Karpas-422 (cell line): ENCODE data around the gene IL36A. TPM values are rescaled to one million over a fixed set of nuclear protein-coding genes. Genes with fewer than 3 reads are reported as not detected.

Source experiments
- DNase-seq: peaks from one replicate; pipeline ENCODE4 v3.0.0-alpha.2; 2015
- H2AFZ ChIP-seq: fragments of 200-600 bp; sonication (generic); 2 replicates; pipeline ENCODE4 v1.6.1; 2014; ENCODE audit warnings: antibody characterized with exemption, low read length, mixed read lengths
- H3K27ac ChIP-seq: fragments of 200-600 bp; sonication (generic); 2 replicates; pipeline ENCODE4 v1.5.1; 2014; ENCODE audit warnings: mild to moderate bottlenecking, low read length, moderate library complexity
- H3K27me3 ChIP-seq: fragments of 200-600 bp; sonication (generic); 2 replicates; pipeline ENCODE4 v1.6.1; 2014; ENCODE audit warnings: low read length, mixed read lengths
- H3K36me3 ChIP-seq: fragments of 200-600 bp; sonication (generic); 2 replicates; pipeline ENCODE4 v1.6.1; 2014; ENCODE audit warnings: low read length, mixed read lengths; ENCODE audit not compliant: insufficient read depth
- H3K4me1 ChIP-seq: fragments of 200-600 bp; sonication (generic); 2 replicates; pipeline ENCODE4 v1.6.1; 2014; ENCODE audit warnings: mild to moderate bottlenecking, low read length, mixed read lengths
- H3K4me2 ChIP-seq: fragments of 200-600 bp; sonication (generic); 2 replicates; pipeline ENCODE4 v1.6.1; 2014; ENCODE audit warnings: low read length, low read depth, mild to moderate bottlenecking; ENCODE audit not compliant: poor library complexity, severe bottlenecking
- H3K4me3 ChIP-seq: fragments of 200-600 bp; sonication (generic); 2 replicates; pipeline ENCODE4 v1.5.1; 2014; ENCODE audit warnings: mild to moderate bottlenecking, antibody characterized with exemption, low read length, mixed read lengths
- H3K79me2 ChIP-seq: fragments of 200-600 bp; sonication (generic); 2 replicates; pipeline ENCODE4 v1.6.1; 2014; ENCODE audit warnings: mild to moderate bottlenecking, low read length, mixed read lengths
- H3K9ac ChIP-seq: fragments of 200-600 bp; sonication (generic); 2 replicates; pipeline ENCODE4 v1.6.0; 2014; ENCODE audit warnings: low read length
- H3K9me2 ChIP-seq: fragments of 200-600 bp; sonication (generic), shearing (Covaris generic); replicated peaks from 2 replicates; pipeline ENCODE4 v1.6.0; 2014; ENCODE audit warnings: mild to moderate bottlenecking, low read length, moderate library complexity; ENCODE audit not compliant: insufficient read depth
- H3K9me3 ChIP-seq: fragments of 300-700, 200-600 bp; sonication (generic); 2 replicates; pipeline ENCODE4 v1.6.1; 2014; ENCODE audit warnings: low read length, mixed read lengths
- H4K20me1 ChIP-seq: fragments of 200-600 bp; sonication (generic); 2 replicates; pipeline ENCODE4 v1.6.1; 2014; ENCODE audit warnings: mild to moderate bottlenecking, antibody characterized with exemption, low read length, low read depth; ENCODE audit not compliant: insufficient read depth
- total RNA-seq: library from RNA; depleted of rRNA; stranded (reverse); fragments of >200 nt; shearing (Covaris generic); gene quantifications from 2 replicates; pipeline ENCODE4 v1.2.3, GENCODE V29; 2014; ENCODE audit warnings: low replicate concordance

Gene IL36A
- total RNA-seq, 1 experiment from 2014 or later, result not detected

GRCh38 chr2:113024764-113025163 is 19.5 kb downstream of the IL36A start:
- Histone ChIP-seq H3K4me2 (no peak overlapping the region), H3K27ac (no peak overlapping the region), H3K9me3 (no peaks in the 10 kb centered on the region), H3K4me3 (no peak overlapping the region), H3K9ac (no peak overlapping the region), H3K9me2 (no peaks in the 10 kb centered on the region), H2AFZ (no peak overlapping the region), H3K4me1 (peaks cover 18% of the 10 kb centered on the region), H3K79me2 (no peaks in the 10 kb centered on the region), H3K36me3 (no peaks in the 10 kb centered on the region), H3K27me3 (no peaks in the 10 kb centered on the region), H4K20me1 (peaks cover 7% of the 10 kb centered on the region)
- no peak for DNase-seq

GRCh38 chr2:113025737-113026136 is 20.5 kb downstream of the IL36A start:
- H3K9ac ChIP-seq, result no peak overlapping the region
- no peak overlapping the region for H3K27ac ChIP-seq
- H3K79me2 ChIP-seq, result no peaks in the 10 kb centered on the region
- no peaks in the 10 kb centered on the region for H3K36me3 ChIP-seq
- peak overlapping the region; percentile 55 for H3K4me2 ChIP-seq
- H4K20me1 ChIP-seq, result peaks cover 9% of the 10 kb centered on the region
- H2AFZ ChIP-seq, result no peak overlapping the region
- H3K9me2 ChIP-seq, result no peaks in the 10 kb centered on the region
- H3K9me3 ChIP-seq, result no peaks in the 10 kb centered on the region
- H3K4me1 ChIP-seq, result peaks cover 18% of the 10 kb centered on the region
- peak; percentile 86 for DNase-seq
- H3K4me3 ChIP-seq, result peak overlapping the region; percentile 30; the same call in 1 of the 2 replicates
- no peaks in the 10 kb centered on the region for H3K27me3 ChIP-seq

GRCh38 chr2:113027691-113028090 is 22.4 kb downstream of the IL36A start:
- Histone ChIP-seq H3K9me2 (no peaks in the 10 kb centered on the region), H3K9ac (no peak overlapping the region), H3K4me3 (no peak overlapping the region), H3K9me3 (no peaks in the 10 kb centered on the region), H3K27me3 (no peaks in the 10 kb centered on the region), H3K79me2 (no peaks in the 10 kb centered on the region), H3K4me1 (peaks cover 18% of the 10 kb centered on the region), H4K20me1 (peaks cover 9% of the 10 kb centered on the region), H3K36me3 (no peaks in the 10 kb centered on the region), H2AFZ (no peak overlapping the region), H3K4me2 (no peak overlapping the region), H3K27ac (no peak overlapping the region)
- DNase-seq, result no peak

- H3K9ac ChIP-seq, result no peak overlapping the region
- no peaks in the 10 kb centered on the region for H3K9me2 ChIP-seq
- H3K36me3 ChIP-seq, result no peaks in the 10 kb centered on the region
- peaks cover 9% of the 10 kb centered on the region for H4K20me1 ChIP-seq
- no peaks in the 10 kb centered on the region for H3K79me2 ChIP-seq
- H3K4me2 ChIP-seq, result no peak overlapping the region
- H3K4me3 ChIP-seq, result no peak overlapping the region
- H3K27me3 ChIP-seq, result no peaks in the 10 kb centered on the region
- peaks cover 18% of the 10 kb centered on the region for H3K4me1 ChIP-seq
- no peak overlapping the region for H2AFZ ChIP-seq
- no peaks in the 10 kb centered on the region for H3K9me3 ChIP-seq
- DNase-seq, result no peak
- H3K27ac ChIP-seq, result no peak overlapping the region
These were observed 22.9 kb downstream of the IL36A start for GRCh38 chr2:113028112-113028511.

GRCh38 chr2:113032737-113033136 is 27.5 kb downstream of the IL36A start:
- H4K20me1 ChIP-seq, result 0 out of 2 replicates have a peak, but pooled peaks cover 2% of the 10 kb centered on the region
- H2AFZ ChIP-seq, result no peak overlapping the region
- no peak overlapping the region for H3K9ac ChIP-seq
- H3K4me3 ChIP-seq, result no peak overlapping the region
- no peaks in the 10 kb centered on the region for H3K79me2 ChIP-seq
- no peak overlapping the region for H3K4me2 ChIP-seq
- H3K4me1 ChIP-seq, result no peaks in the 10 kb centered on the region
- H3K27ac ChIP-seq, result no peak overlapping the region
- no peaks in the 10 kb centered on the region for H3K9me3 ChIP-seq
- no peaks in the 10 kb centered on the region for H3K27me3 ChIP-seq
- no peaks in the 10 kb centered on the region for H3K36me3 ChIP-seq
- DNase-seq, result no peak
- no peaks in the 10 kb centered on the region for H3K9me2 ChIP-seq

- no peaks in the 10 kb centered on the region for H3K4me1 ChIP-seq
- H3K9me3 ChIP-seq, result no peaks in the 10 kb centered on the region
- H4K20me1 ChIP-seq, result 0 out of 2 replicates have a peak, but pooled peaks cover 2% of the 10 kb centered on the region
- H3K36me3 ChIP-seq, result no peaks in the 10 kb centered on the region
- H3K4me2 ChIP-seq, result no peak overlapping the region
- no peak overlapping the region for H3K27ac ChIP-seq
- H3K9ac ChIP-seq, result no peak overlapping the region
- no peak for DNase-seq
- no peak overlapping the region for H2AFZ ChIP-seq
- no peaks in the 10 kb centered on the region for H3K27me3 ChIP-seq
- H3K9me2 ChIP-seq, result no peaks in the 10 kb centered on the region
- no peak overlapping the region for H3K4me3 ChIP-seq
- H3K79me2 ChIP-seq, result no peaks in the 10 kb centered on the region
These were observed 28.8 kb downstream of the IL36A start for GRCh38 chr2:113034016-113034415.

- no peak overlapping the region for H3K9ac ChIP-seq
- no peaks in the 10 kb centered on the region for H3K36me3 ChIP-seq
- no peak overlapping the region for H3K27ac ChIP-seq
- no peak overlapping the region for H3K4me2 ChIP-seq
- no peak for DNase-seq
- no peak overlapping the region for H3K4me3 ChIP-seq
- no peak overlapping the region for H2AFZ ChIP-seq
- H3K27me3 ChIP-seq, result no peaks in the 10 kb centered on the region
- H3K9me3 ChIP-seq, result no peaks in the 10 kb centered on the region
- no peaks in the 10 kb centered on the region for H3K4me1 ChIP-seq
- H4K20me1 ChIP-seq, result no peaks in the 10 kb centered on the region
- H3K79me2 ChIP-seq, result no peaks in the 10 kb centered on the region
- no peaks in the 10 kb centered on the region for H3K9me2 ChIP-seq
These were observed 31.5 kb downstream of the IL36A start for GRCh38 chr2:113036763-113037162.

GRCh38 chr2:113038291-113038690 is 33.0 kb downstream of the IL36A start:
- DNase-seq, result no peak
- H2AFZ ChIP-seq, result no peak overlapping the region
- H3K4me1 ChIP-seq, result no peaks in the 10 kb centered on the region
- no peaks in the 10 kb centered on the region for H3K79me2 ChIP-seq
- H3K27me3 ChIP-seq, result no peaks in the 10 kb centered on the region
- no peak overlapping the region for H3K4me3 ChIP-seq
- H3K9ac ChIP-seq, result no peak overlapping the region
- H4K20me1 ChIP-seq, result no peaks in the 10 kb centered on the region
- no peaks in the 10 kb centered on the region for H3K9me2 ChIP-seq
- no peak overlapping the region for H3K4me2 ChIP-seq
- no peaks in the 10 kb centered on the region for H3K36me3 ChIP-seq
- no peaks in the 10 kb centered on the region for H3K9me3 ChIP-seq
- H3K27ac ChIP-seq, result no peak overlapping the region

- Histone ChIP-seq H3K9me2 (no peaks in the 10 kb centered on the region), H3K4me3 (no peak overlapping the region), H2AFZ (no peak overlapping the region), H4K20me1 (no peaks in the 10 kb centered on the region), H3K9ac (no peak overlapping the region), H3K4me1 (no peaks in the 10 kb centered on the region), H3K4me2 (no peak overlapping the region), H3K36me3 (no peaks in the 10 kb centered on the region), H3K79me2 (no peaks in the 10 kb centered on the region), H3K27ac (no peak overlapping the region), H3K9me3 (no peaks in the 10 kb centered on the region), H3K27me3 (no peaks in the 10 kb centered on the region)
- DNase-seq, result no peak
These were observed 33.9 kb downstream of the IL36A start for GRCh38 chr2:113039158-113039557.
